GM10266 (cell line): ENCODE data around the gene CYP2A13.

Source experiments
- DNase-seq: peaks from one replicate; pipeline ENCODE4 v3.0.0; 2012; ENCODE audit errors: extremely low spot score
- TF ChIP-seq, protein P1 (sequence below): IDR thresholded peaks from 2 replicates; pipeline ENCODE4 v1.5.1; 2012; ENCODE audit warnings: mild to moderate bottlenecking, low read depth; ENCODE audit not compliant: control insufficient read depth, insufficient read depth; ENCODE audit errors: missing control alignments

Gene CYP2A13

DNA sequence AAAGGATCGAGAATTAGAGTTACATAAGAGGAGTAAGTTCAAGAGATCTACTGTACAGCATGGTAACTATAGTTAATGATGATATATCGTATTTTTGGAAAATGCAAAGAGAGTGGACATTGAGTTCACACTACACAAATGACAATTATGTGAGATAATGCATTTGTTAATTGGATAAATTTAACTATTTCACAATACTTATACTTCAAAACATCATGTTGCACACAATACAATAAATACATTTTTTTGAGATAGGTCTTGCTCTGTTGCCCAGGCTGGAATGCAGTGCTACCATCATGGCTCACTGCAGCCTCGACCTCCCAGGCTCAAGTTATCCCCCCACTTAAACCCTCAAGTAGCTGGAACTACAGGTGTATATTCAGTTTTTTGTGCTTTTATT is 17.9 kb downstream of the CYP2A13 start:
- no peak for DNase-seq
- TF ChIP-seq, protein P1, sequence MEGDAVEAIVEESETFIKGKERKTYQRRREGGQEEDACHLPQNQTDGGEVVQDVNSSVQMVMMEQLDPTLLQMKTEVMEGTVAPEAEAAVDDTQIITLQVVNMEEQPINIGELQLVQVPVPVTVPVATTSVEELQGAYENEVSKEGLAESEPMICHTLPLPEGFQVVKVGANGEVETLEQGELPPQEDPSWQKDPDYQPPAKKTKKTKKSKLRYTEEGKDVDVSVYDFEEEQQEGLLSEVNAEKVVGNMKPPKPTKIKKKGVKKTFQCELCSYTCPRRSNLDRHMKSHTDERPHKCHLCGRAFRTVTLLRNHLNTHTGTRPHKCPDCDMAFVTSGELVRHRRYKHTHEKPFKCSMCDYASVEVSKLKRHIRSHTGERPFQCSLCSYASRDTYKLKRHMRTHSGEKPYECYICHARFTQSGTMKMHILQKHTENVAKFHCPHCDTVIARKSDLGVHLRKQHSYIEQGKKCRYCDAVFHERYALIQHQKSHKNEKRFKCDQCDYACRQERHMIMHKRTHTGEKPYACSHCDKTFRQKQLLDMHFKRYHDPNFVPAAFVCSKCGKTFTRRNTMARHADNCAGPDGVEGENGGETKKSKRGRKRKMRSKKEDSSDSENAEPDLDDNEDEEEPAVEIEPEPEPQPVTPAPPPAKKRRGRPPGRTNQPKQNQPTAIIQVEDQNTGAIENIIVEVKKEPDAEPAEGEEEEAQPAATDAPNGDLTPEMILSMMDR, result no peak

DNA sequence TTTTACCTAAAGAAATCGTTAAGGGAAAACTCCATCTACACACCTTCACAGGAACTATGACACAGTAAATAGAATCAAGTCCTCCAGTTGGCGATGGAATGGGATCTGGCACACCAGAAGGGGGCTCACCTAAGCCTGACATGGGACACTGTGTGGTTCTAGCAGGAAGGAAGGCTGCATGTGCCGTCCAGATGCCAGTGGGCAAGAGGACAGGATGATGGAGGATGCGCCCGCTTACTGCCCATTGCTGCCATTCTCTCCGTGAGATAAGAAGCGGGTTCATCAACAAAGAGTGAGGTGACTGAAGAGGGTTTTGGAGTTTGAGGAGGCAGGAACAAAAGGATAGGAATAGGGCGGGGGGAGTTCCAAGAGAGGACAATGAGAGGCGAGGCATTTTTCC is 23.0 kb downstream of the CYP2A13 start:
- DNase-seq, result no peak
- TF ChIP-seq, protein P1, result no peak

- TF ChIP-seq, protein P1, result no peak
- no peak for DNase-seq
Measured at GRCh38 chr19:41111750-41112295, 23.6 kb downstream of the CYP2A13 start.

DNA sequence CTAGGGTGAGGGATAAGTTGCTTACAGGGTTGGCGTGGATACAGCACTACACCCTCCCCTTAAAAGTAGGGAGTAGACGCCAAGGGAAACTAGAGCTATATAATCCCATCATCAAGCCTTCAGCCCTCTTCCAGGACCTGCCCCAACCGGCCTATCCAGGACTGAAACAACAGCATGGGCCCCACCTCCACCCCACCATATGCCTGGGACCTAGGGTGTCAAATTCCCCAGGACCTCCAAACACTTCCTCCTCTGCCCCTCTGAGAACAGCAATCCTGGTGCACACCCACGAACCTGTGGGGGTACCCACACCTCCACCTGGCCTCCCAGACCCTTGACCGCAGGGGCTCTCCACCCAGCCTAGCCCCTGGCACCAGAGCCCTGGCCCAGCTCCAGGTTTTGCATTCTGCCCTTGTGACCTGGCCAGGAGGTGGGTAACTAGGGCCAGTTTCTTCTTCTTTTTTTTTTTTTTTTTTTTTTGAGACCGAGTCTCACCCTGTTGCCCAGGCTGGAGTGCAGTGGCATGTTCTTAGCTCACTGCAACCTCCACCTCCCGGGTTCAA is 24.6 kb downstream of the CYP2A13 start:
- no peak for DNase-seq
- TF ChIP-seq, protein P1, result no peak

DNA sequence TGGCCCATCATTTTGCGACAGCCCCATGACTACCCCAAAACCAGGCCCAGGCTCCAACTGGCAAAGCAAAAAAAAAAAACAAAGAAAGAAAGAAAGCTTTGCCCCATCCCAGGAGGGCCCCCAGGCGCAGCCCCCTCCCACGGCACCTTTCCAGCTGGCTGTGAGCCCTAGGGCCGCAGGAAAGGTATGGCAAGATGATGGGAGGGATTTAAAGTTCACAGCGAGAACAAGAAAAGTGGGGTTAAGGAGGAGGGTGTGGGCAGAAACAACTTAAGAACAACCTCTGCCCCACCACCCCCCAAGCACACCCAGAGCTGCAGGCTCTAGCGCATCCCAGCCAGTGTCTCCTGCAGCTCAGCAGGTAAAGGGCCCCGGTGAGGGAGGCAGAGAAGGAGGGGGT is 25.9 kb downstream of the CYP2A13 start, which contains the start of gene CYP2F1:
TSS of gene CYP2F1 (plus strand) at position 301 of the 400 bp plus-strand sequence. CDS start 1,757 bp downstream, outside the sequence.
- TF ChIP-seq, protein P1, result no peak
- DNase-seq, result no peak

GRCh38 chr19:41116261-41116660 is 28.0 kb downstream of the CYP2A13 start:
- no peak for DNase-seq
- TF ChIP-seq, protein P1, result no peak

- peak; percentile 3 for DNase-seq
Measured at GRCh38 chr19:41120929-41121911, 33.0 kb downstream of the CYP2A13 start.

- DNase-seq, result peak; percentile 1
Measured at GRCh38 chr19:41122846-41123245, 34.6 kb downstream of the CYP2A13 start.
